ENCODE measurements around the gene RPRD2. TPM values are rescaled to one million over a fixed set of nuclear protein-coding genes. Genes with fewer than 3 reads are reported as not detected.

The RPRD2 gene
- total and polyA plus RNA-seq, 9 of the 15 experiments (the other 6 are each of a cell fraction or from before 2014, with no cell fraction given) = 1.5 to 21.6 (median 7.7) TPM

DNA sequence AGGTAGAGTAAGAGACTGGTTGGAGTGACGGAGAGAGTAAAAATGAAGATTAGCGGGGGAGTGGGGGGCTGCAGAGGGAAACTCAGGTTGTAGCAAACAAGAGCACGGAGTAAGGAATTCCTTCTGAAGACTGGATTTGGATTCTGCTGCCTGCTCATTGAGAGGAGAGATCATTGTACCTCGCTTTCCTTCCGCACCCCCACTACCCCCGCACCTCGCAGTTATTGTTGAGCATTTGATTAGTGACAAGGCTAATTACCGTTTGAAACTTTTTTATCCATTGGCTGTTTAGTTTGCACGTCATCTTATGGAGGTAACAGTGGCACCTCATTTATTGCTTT lies 42.2 kb upstream of the RPRD2 start:
- peak; percentile 13 for ATAC-seq
- H2AFZ ChIP-seq (ENCODE audit: low read depth, low read length) = peak overlapping the region; percentile 96
- TF ChIP-seq HMGN3 (IDR thresholded peaks at IDR 0.05; ENCODE audit: borderline replicate concordance, extremely low read depth, insufficient read length, low read depth, low read length) = no peak
- TF ChIP-seq FOXK1 (CRISPR knock-in tag; IDR thresholded peaks at IDR 0.05; ENCODE audit: borderline replicate concordance) = 0 out of 2 replicates have a peak, but pooled peaks have one; percentile 15
- no peak for TF ChIP-seq ZNF77 (CRISPR knock-in tag; IDR thresholded peaks at IDR 0.05)
- TF ChIP-seq, protein P1, sequence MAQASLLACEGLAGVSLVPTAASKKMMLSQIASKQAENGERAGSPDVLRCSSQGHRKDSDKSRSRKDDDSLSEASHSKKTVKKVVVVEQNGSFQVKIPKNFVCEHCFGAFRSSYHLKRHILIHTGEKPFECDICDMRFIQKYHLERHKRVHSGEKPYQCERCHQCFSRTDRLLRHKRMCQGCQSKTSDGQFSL (CRISPR knock-in tag; IDR thresholded peaks at IDR 0.05) = peak; percentile 77
- TF ChIP-seq, protein P1 (tag; IDR thresholded peaks at IDR 0.05) = no peak
- TF ChIP-seq, protein P2, sequence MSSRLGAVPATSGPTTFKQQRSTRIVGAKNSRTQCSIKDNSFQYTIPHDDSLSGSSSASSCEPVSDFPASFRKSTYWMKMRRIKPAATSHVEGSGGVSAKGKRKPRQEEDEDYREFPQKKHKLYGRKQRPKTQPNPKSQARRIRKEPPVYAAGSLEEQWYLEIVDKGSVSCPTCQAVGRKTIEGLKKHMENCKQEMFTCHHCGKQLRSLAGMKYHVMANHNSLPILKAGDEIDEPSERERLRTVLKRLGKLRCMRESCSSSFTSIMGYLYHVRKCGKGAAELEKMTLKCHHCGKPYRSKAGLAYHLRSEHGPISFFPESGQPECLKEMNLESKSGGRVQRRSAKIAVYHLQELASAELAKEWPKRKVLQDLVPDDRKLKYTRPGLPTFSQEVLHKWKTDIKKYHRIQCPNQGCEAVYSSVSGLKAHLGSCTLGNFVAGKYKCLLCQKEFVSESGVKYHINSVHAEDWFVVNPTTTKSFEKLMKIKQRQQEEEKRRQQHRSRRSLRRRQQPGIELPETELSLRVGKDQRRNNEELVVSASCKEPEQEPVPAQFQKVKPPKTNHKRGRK (tag; IDR thresholded peaks at IDR 0.05) = peak; percentile 35; the same call in 1 of the 2 replicates
- TF ChIP-seq ZNF551 (CRISPR knock-in tag; IDR thresholded peaks at IDR 0.05) = no peak
- no peak for TF ChIP-seq RFX1 (IDR thresholded peaks at IDR 0.05)
- TF ChIP-seq SAP30 (IDR thresholded peaks at IDR 0.05; ENCODE audit: borderline replicate concordance, insufficient read depth, low read depth, low read length, poor library complexity, severe bottlenecking) = peak; percentile 23
- TF ChIP-seq, protein P3, sequence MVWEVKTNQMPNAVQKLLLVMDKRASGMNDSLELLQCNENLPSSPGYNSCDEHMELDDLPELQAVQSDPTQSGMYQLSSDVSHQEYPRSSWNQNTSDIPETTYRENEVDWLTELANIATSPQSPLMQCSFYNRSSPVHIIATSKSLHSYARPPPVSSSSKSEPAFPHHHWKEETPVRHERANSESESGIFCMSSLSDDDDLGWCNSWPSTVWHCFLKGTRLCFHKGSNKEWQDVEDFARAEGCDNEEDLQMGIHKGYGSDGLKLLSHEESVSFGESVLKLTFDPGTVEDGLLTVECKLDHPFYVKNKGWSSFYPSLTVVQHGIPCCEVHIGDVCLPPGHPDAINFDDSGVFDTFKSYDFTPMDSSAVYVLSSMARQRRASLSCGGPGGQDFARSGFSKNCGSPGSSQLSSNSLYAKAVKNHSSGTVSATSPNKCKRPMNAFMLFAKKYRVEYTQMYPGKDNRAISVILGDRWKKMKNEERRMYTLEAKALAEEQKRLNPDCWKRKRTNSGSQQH (CRISPR knock-in tag; IDR thresholded peaks at IDR 0.05) = peak; percentile 59; the same call in 1 of the 2 replicates
- TF ChIP-seq, protein P4, sequence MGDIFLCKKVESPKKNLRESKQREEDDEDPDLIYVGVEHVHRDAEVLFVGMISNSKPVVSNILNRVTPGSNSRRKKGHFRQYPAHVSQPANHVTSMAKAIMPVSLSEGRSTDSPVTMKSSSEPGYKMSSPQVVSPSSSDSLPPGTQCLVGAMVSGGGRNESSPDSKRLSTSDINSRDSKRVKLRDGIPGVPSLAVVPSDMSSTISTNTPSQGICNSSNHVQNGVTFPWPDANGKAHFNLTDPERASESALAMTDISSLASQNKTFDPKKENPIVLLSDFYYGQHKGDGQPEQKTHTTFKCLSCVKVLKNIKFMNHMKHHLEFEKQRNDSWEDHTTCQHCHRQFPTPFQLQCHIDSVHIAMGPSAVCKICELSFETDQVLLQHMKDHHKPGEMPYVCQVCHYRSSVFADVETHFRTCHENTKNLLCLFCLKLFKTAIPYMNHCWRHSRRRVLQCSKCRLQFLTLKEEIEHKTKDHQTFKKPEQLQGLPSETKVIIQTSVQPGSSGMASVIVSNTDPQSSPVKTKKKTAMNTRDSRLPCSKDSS (IDR thresholded peaks at IDR 0.05; ENCODE audit: low read depth, partially characterized antibody) = peak; percentile 36
- TF ChIP-seq, protein P5, sequence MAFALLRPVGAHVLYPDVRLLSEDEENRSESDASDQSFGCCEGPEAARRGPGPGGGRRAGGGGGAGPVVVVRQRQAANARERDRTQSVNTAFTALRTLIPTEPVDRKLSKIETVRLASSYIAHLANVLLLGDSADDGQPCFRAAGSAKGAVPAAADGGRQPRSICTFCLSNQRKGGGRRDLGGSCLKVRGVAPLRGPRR (CRISPR knock-in tag; IDR thresholded peaks at IDR 0.05) = no peak
- TF ChIP-seq TEAD1 (CRISPR knock-in tag; IDR thresholded peaks at IDR 0.05) = 0 out of 4 replicates have a peak, but pooled peaks of 1 of the 2 experiments have one; percentile 8
- TF ChIP-seq DDX20 (tag; IDR thresholded peaks at IDR 0.05; ENCODE audit: low read depth) = no peak
- TF ChIP-seq BDP1 (IDR thresholded peaks at IDR 0.05; ENCODE audit: insufficient read depth, insufficient read length) = no peak

More for the DNA sequence above, 42.2 kb upstream of the RPRD2 start:
- H3K9ac ChIP-seq (ENCODE audit: insufficient read depth in 1 of 2, low read depth in 2 of 2, low read length in 2 of 2) = peak overlapping the region; percentile 91 to 93
- H3K79me2 ChIP-seq (ENCODE audit: control insufficient read depth, insufficient read depth, low read length) = peaks cover 39% of the 10 kb centered on the region
- H3K27me3 ChIP-seq (ENCODE audit: control insufficient read depth in 2 of 2, insufficient read depth in 2 of 2, low read length in 2 of 2) = no peaks in the 10 kb centered on the region
- intact Hi-C loops (cut with micrococcal nuclease) = loop anchor here (5.0 kb wide), 1 partner anchor 64 kb away; the partner anchor contains the start of gene CA14
- DNase-seq (ENCODE audit: extremely low read depth in 1 of 4, low spot score in 3 of 4) = no peak
- H3K36me3 ChIP-seq (ENCODE audit: control insufficient read depth, insufficient read depth, low read length) = peaks cover 37% of the 10 kb centered on the region
- H3K4me1 ChIP-seq (replicated peaks in 1 of 2; ENCODE audit: control insufficient read depth in 2 of 2, insufficient read depth in 2 of 2, low read length in 2 of 2) = peaks cover 5% of the 10 kb centered on the region in 2 experiments; a peak in 2 of 5 replicates
- H3K9me3 ChIP-seq (replicated peaks; ENCODE audit: control insufficient read depth, insufficient read depth, low read depth, low read length) = peaks cover 4% of the 10 kb centered on the region
- FAIRE-seq = no peak
- no peaks in the 10 kb centered on the region for H3K9me1 ChIP-seq (ENCODE audit: control insufficient read depth, insufficient read depth, low read length)
- CTCF ChIA-PET (ENCODE audit: low intra/inter-chr PET ratio) = interaction anchor here (0.7 kb wide), 1 partner anchor 66 kb away, joined by 3 read pairs; no protein-coding TSS in a partner anchor
- BruUV-seq (replicated peaks) = TSS peak; percentile 87
- peak overlapping the region; percentile 91 for H3K27ac ChIP-seq (ENCODE audit: extremely low read depth, low read depth, low read length)
- POLR2A ChIA-PET = interaction anchor here (0.6 to 1.0 kb wide), 2 partner anchors 8 to 49 kb away, joined by 3 read pairs; no protein-coding TSS in a partner anchor
- peak overlapping the region; percentile 92 for H3K4me3 ChIP-seq
- in situ Hi-C loops (cut with MboI) = no loop called here
- H4K20me1 ChIP-seq (replicated peaks; ENCODE audit: control insufficient read depth, insufficient read depth, low read length) = no peaks in the 10 kb centered on the region
- H3K4me2 ChIP-seq (ENCODE audit: insufficient read depth, low read length) = peak overlapping the region; percentile 96
- 1% methylated on average over 9 of the region's 9 CpGs for WGBS (ENCODE audit: insufficient coverage, low coverage, missing lambda C conversion rate)
